Panc1 (cell line): ENCODE measurements around the gene SUPT3H.

Experiments used
- CTCF ChIP-seq: fragments of 450-650 bp; IDR thresholded peaks from 2 replicates; pipeline ENCODE4 v1.5.1; 2017; ENCODE audit warnings: mild to moderate bottlenecking
- POLR2AphosphoS5 ChIP-seq: IDR thresholded peaks from 2 replicates; pipeline ENCODE4 v1.6.1; 2012; ENCODE audit warnings: mild to moderate bottlenecking, low read depth, low read length, moderate library complexity
- SIN3A ChIP-seq: IDR thresholded peaks from 2 replicates; pipeline ENCODE4 v1.6.1; 2012; ENCODE audit warnings: low read depth, mild to moderate bottlenecking, low read length, moderate library complexity, borderline replicate concordance; ENCODE audit not compliant: insufficient read depth
- TCF7L2 ChIP-seq: IDR thresholded peaks from 2 replicates; pipeline ENCODE4 v1.6.1; 2011; ENCODE audit warnings: mild to moderate bottlenecking, low read depth, low read length, inconsistent platforms
- TF ChIP-seq, protein P1 (sequence below), 2 experiments: IDR thresholded peaks; 2 replicates each; pipeline ENCODE4 v1.6.1; 2011 to 2012; ENCODE audit warnings: low read depth in 2 of 2, control low read depth in 1 of 2, low read length in 1 of 2, mild to moderate bottlenecking in 1 of 2, moderate library complexity in 1 of 2; ENCODE audit not compliant: insufficient read depth in 1 of 2

- TF ChIP-seq POLR2AphosphoS5 (no peak), CTCF (no peak), TCF7L2 (no peak), SIN3A (no peak)
- TF ChIP-seq, protein P1, sequence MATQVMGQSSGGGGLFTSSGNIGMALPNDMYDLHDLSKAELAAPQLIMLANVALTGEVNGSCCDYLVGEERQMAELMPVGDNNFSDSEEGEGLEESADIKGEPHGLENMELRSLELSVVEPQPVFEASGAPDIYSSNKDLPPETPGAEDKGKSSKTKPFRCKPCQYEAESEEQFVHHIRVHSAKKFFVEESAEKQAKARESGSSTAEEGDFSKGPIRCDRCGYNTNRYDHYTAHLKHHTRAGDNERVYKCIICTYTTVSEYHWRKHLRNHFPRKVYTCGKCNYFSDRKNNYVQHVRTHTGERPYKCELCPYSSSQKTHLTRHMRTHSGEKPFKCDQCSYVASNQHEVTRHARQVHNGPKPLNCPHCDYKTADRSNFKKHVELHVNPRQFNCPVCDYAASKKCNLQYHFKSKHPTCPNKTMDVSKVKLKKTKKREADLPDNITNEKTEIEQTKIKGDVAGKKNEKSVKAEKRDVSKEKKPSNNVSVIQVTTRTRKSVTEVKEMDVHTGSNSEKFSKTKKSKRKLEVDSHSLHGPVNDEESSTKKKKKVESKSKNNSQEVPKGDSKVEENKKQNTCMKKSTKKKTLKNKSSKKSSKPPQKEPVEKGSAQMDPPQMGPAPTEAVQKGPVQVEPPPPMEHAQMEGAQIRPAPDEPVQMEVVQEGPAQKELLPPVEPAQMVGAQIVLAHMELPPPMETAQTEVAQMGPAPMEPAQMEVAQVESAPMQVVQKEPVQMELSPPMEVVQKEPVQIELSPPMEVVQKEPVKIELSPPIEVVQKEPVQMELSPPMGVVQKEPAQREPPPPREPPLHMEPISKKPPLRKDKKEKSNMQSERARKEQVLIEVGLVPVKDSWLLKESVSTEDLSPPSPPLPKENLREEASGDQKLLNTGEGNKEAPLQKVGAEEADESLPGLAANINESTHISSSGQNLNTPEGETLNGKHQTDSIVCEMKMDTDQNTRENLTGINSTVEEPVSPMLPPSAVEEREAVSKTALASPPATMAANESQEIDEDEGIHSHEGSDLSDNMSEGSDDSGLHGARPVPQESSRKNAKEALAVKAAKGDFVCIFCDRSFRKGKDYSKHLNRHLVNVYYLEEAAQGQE (IDR thresholded peaks at IDR 0.05; ENCODE audit: insufficient read depth in 1 of 2, low read depth in 2 of 2, low read length in 1 of 2): no peak
Observed at GRCh38 chr6:44935693-44936300, 441.9 kb downstream of the SUPT3H start.
